ENCODE measurements around the gene CST3.
"Not testable (repeated sequence)": the region's sequence is repeated elsewhere in the genome, so short reads cannot be mapped to it uniquely, and the experiment has no call there.

Gene CST3

GRCh38 chr20:23661002-23661429 is 23.3 kb upstream of the CST3 start:
- no peak for DNase-seq

- no peak for DNase-seq
Measured at GRCh38 chr20:23659989-23660837, 22.5 kb upstream of the CST3 start.

- not testable (repeated sequence) for DNase-seq
Measured at GRCh38 chr20:23659610-23659988, 21.8 kb upstream of the CST3 start.

- no peak for DNase-seq
Measured at GRCh38 chr20:23658989-23659609, 21.3 kb upstream of the CST3 start.

- no peak for DNase-seq
Measured at GRCh38 chr20:23658336-23658735, 20.6 kb upstream of the CST3 start.

- no peak for DNase-seq
Measured at GRCh38 chr20:23657202-23657601, 19.4 kb upstream of the CST3 start.

GRCh38 chr20:23656372-23656771 is 18.6 kb upstream of the CST3 start:
- DNase-seq, result no peak

- DNase-seq, result peak; percentile 72
Measured at GRCh38 chr20:23655491-23656211, 17.9 kb upstream of the CST3 start.

- no peak for DNase-seq
Measured at GRCh38 chr20:23654717-23655116, 17.0 kb upstream of the CST3 start.

GRCh38 chr20:23654000-23654399 is 16.2 kb upstream of the CST3 start:
- DNase-seq, result no peak

GRCh38 chr20:23653400-23653938 is 15.7 kb upstream of the CST3 start:
- DNase-seq, result no peak

- no peak for DNase-seq
Measured at GRCh38 chr20:23652926-23653325, 15.2 kb upstream of the CST3 start.

GRCh38 chr20:23652371-23652770 is 14.6 kb upstream of the CST3 start:
- DNase-seq, result no peak

GRCh38 chr20:23651117-23651516 is 13.4 kb upstream of the CST3 start:
- no peak for DNase-seq

GRCh38 chr20:23649830-23650417 is 12.2 kb upstream of the CST3 start:
- DNase-seq, result no peak

GRCh38 chr20:23649242-23649641 is 11.5 kb upstream of the CST3 start:
- no peak for DNase-seq

- no peak for DNase-seq
Measured at GRCh38 chr20:23647346-23647745, 9.6 kb upstream of the CST3 start.

- no peak for DNase-seq
Measured at GRCh38 chr20:23646106-23646873, 8.5 kb upstream of the CST3 start.

GRCh38 chr20:23645575-23645974 is 7.8 kb upstream of the CST3 start:
- no peak for DNase-seq

GRCh38 chr20:23644164-23644563 is 6.4 kb upstream of the CST3 start:
- DNase-seq, result no peak

- DNase-seq, result no peak
Measured at GRCh38 chr20:23643659-23644058, 5.9 kb upstream of the CST3 start.

All from left hindlimb (tissue), 1 donor.